HepG2 (cell line): Measurements from ENCODE around the gene KATNB1. TPM values are rescaled to one million over a fixed set of nuclear protein-coding genes. Genes with fewer than 3 reads are reported as not detected.

Experiments used
- CCAR2 ChIP-seq: fragments of 200-400 bp; formaldehyde crosslinking; optimal IDR thresholded peaks from 2 replicates; pipeline ENCODE3; 2018; ENCODE audit warnings: low read depth, mild to moderate bottlenecking, low read length, moderate library complexity
- CEBPB ChIP-seq: IDR thresholded peaks from 2 replicates; pipeline ENCODE4 v1.6.1; 2011; ENCODE audit warnings: low read depth, low read length, improper control_type of control experiment, borderline replicate concordance
- GMEB1 ChIP-seq: sonication (generic); formaldehyde crosslinking; IDR thresholded peaks from 2 replicates; pipeline ENCODE4 v1.5.1; 2020; ENCODE audit warnings: missing genetic modification reagents, mild to moderate bottlenecking, borderline replicate concordance
- HES4 ChIP-seq: sonication (generic); formaldehyde crosslinking; IDR thresholded peaks from 2 replicates; pipeline ENCODE4 v1.9.0; 2021; ENCODE audit warnings: mild to moderate bottlenecking, missing genetic modification reagents, borderline replicate concordance
- HOMEZ ChIP-seq: IDR thresholded peaks from 2 replicates; pipeline ENCODE4 v1.6.1; 2016; ENCODE audit warnings: low read depth
- IRX3 ChIP-seq: sonication (generic); formaldehyde crosslinking; IDR thresholded peaks from 2 replicates; pipeline ENCODE4 v1.8.1; 2023; ENCODE audit warnings: mild to moderate bottlenecking, low read depth, missing genetic modification reagents, borderline replicate concordance
- JUNB ChIP-seq: sonication (generic); formaldehyde crosslinking; IDR thresholded peaks from 2 replicates; pipeline ENCODE4 v1.8.0; 2022; ENCODE audit warnings: missing genetic modification reagents, mild to moderate bottlenecking, borderline replicate concordance
- KDM3A ChIP-seq: IDR thresholded peaks from 2 replicates; pipeline ENCODE4 v1.6.1; 2018; ENCODE audit warnings: low read depth, missing compliant biosample characterization
- KLF13 ChIP-seq: sonication (generic); formaldehyde crosslinking; IDR thresholded peaks from 2 replicates; pipeline ENCODE4 v1.4.0; 2020; ENCODE audit warnings: mild to moderate bottlenecking, missing genetic modification reagents
- KLF15 ChIP-seq: sonication (generic); formaldehyde crosslinking; IDR thresholded peaks from 2 replicates; pipeline ENCODE4 v1.8.1; 2023; ENCODE audit warnings: borderline replicate concordance, mild to moderate bottlenecking, inconsistent platforms, missing genetic modification reagents, mixed read lengths
- KMT2B ChIP-seq: IDR thresholded peaks from 2 replicates; pipeline ENCODE4 v1.6.1; 2016; ENCODE audit warnings: missing genetic modification reagents, missing compliant biosample characterization
- NFKBIZ ChIP-seq: IDR thresholded peaks from 2 replicates; pipeline ENCODE4 v1.6.1; 2018; ENCODE audit warnings: missing genetic modification reagents, missing compliant biosample characterization
- NKX3-1 ChIP-seq: sonication (generic); formaldehyde crosslinking; IDR thresholded peaks from 2 replicates; pipeline ENCODE4 v1.5.0; 2020; ENCODE audit warnings: missing genetic modification reagents
- RARA ChIP-seq: IDR thresholded peaks from 2 replicates; pipeline ENCODE4 v1.6.1; 2016; ENCODE audit warnings: missing genetic modification reagents, missing compliant biosample characterization
- ZNF232 ChIP-seq: sonication (generic); formaldehyde crosslinking; IDR thresholded peaks from 2 replicates; pipeline ENCODE4 v1.4.0; 2020; ENCODE audit warnings: missing genetic modification reagents, borderline replicate concordance
- ZNF234 ChIP-seq: sonication (generic); formaldehyde crosslinking; conservative IDR thresholded peaks from 2 replicates; pipeline ENCODE4 v1.5.1; 2020; ENCODE audit warnings: mild to moderate bottlenecking, missing genetic modification reagents
- ZNF296 ChIP-seq: sonication (generic); formaldehyde crosslinking; conservative IDR thresholded peaks from 2 replicates; pipeline ENCODE4 v1.5.0; 2020; ENCODE audit warnings: mild to moderate bottlenecking, missing genetic modification reagents
- ZNF329 ChIP-seq: sonication (generic); formaldehyde crosslinking; IDR thresholded peaks from 2 replicates; pipeline ENCODE4 v1.9.0; 2021; ENCODE audit warnings: low read depth, mild to moderate bottlenecking, missing genetic modification reagents
- ZNF414 ChIP-seq: sonication (generic); formaldehyde crosslinking; IDR thresholded peaks from 2 replicates; pipeline ENCODE4 v1.5.0; 2020; ENCODE audit warnings: missing genetic modification reagents
- ZNF430 ChIP-seq: sonication (generic); formaldehyde crosslinking; IDR thresholded peaks from 2 replicates; pipeline ENCODE4 v1.9.0; 2021; ENCODE audit warnings: mild to moderate bottlenecking, missing genetic modification reagents
- ZNF446 ChIP-seq: sonication (generic); formaldehyde crosslinking; IDR thresholded peaks from 2 replicates; pipeline ENCODE4 v1.5.0; 2020; ENCODE audit warnings: mild to moderate bottlenecking, missing genetic modification reagents
- ZNF530 ChIP-seq: sonication (generic); formaldehyde crosslinking; IDR thresholded peaks from 2 replicates; pipeline ENCODE4 v1.5.0; 2020; ENCODE audit warnings: low read depth, mild to moderate bottlenecking, missing genetic modification reagents
- ZNF572 ChIP-seq: sonication (generic); formaldehyde crosslinking; IDR thresholded peaks from 2 replicates; pipeline ENCODE4 v1.5.1; 2020; ENCODE audit warnings: mild to moderate bottlenecking, missing genetic modification reagents
- ZNF740 ChIP-seq: sonication (generic); formaldehyde crosslinking; IDR thresholded peaks from 2 replicates; pipeline ENCODE4 v1.4.0; 2020; ENCODE audit warnings: missing genetic modification reagents
- ZNF747 ChIP-seq: sonication (generic); formaldehyde crosslinking; IDR thresholded peaks from 2 replicates; pipeline ENCODE4 v1.8.1; 2023; ENCODE audit warnings: missing genetic modification reagents, mild to moderate bottlenecking, borderline replicate concordance
- ZNF761 ChIP-seq: sonication (generic); formaldehyde crosslinking; conservative IDR thresholded peaks from 2 replicates; pipeline ENCODE4 v1.4.0; 2020; ENCODE audit warnings: mild to moderate bottlenecking, missing genetic modification reagents
- ZSCAN25 ChIP-seq: sonication (generic); formaldehyde crosslinking; IDR thresholded peaks from 2 replicates; pipeline ENCODE4 v1.8.0; 2022; ENCODE audit warnings: mild to moderate bottlenecking, missing genetic modification reagents
- ZSCAN30 ChIP-seq: sonication (generic); formaldehyde crosslinking; IDR thresholded peaks from 2 replicates; pipeline ENCODE4 v1.5.0; 2020; ENCODE audit warnings: mild to moderate bottlenecking, missing genetic modification reagents
- polyA plus RNA-seq, 8 experiments: library from polyadenylated mRNA; depleted of rRNA in 3 of 8; stranded (reverse) in 7 of 8; unstranded in 1 of 8; fragments of >200 nt; fragmentation: Illumina TruSeq in 4 of 8; extraction: Trizol in 4 of 8; gene quantifications; 2 replicates each; pipeline versions ENCODE4 v1.2.1 to v1.2.3, GENCODE V29; 2011 to 2016; ENCODE audit warnings: low read depth in 4 of 8, missing spikeins in 1 of 8, mixed read lengths in 1 of 8; ENCODE audit not compliant: insufficient read depth in 1 of 8
- total RNA-seq, 5 experiments: library from RNA; depleted of rRNA; stranded (reverse); fragments of >200 nt; fragmentation: Illumina TruSeq; extraction: Trizol; gene quantifications; 2 replicates each; pipeline ENCODE4 v1.2.3, GENCODE V29; 2016; ENCODE audit warnings: low read depth in 1 of 5

Gene KATNB1
- total and polyA plus RNA-seq, 2 of the 13 experiments (the other 11 are each of a cell fraction or from before 2014, with no cell fraction given) = 31.5 to 43.5 TPM

- TF ChIP-seq ZNF414 (no peak), ZSCAN30 (no peak), ZNF761 (CRISPR knock-in tag) (0 out of 2 replicates have a peak, but pooled peaks have one; percentile 30), ZNF329 (CRISPR knock-in tag) (no peak), KDM3A (CRISPR knock-in tag) (no peak), ZNF234 (no peak), GMEB1 (CRISPR knock-in tag) (no peak), ZNF747 (CRISPR knock-in tag) (no peak), ZNF430 (CRISPR knock-in tag) (no peak), HOMEZ (CRISPR knock-in tag) (no peak), ZNF296 (0 out of 2 replicates have a peak, but pooled peaks have one; percentile 1), RARA (no peak), ZNF446 (CRISPR knock-in tag) (no peak), ZSCAN25 (CRISPR knock-in tag) (no peak), IRX3 (CRISPR knock-in tag) (no peak), JUNB (CRISPR knock-in tag) (no peak), HES4 (CRISPR knock-in tag) (no peak), NFKBIZ (CRISPR knock-in tag) (no peak), NKX3-1 (CRISPR knock-in tag) (no peak), ZNF530 (CRISPR knock-in tag) (no peak), KLF15 (CRISPR knock-in tag) (no peak), KLF13 (CRISPR knock-in tag) (no peak), ZNF740 (CRISPR knock-in tag) (no peak), ZNF232 (0 out of 2 replicates have a peak, but pooled peaks have one; percentile 25), CCAR2 (no peak), CEBPB (0 out of 2 replicates have a peak, but pooled peaks have one; percentile 3), KMT2B (CRISPR knock-in tag) (no peak), ZNF572 (CRISPR knock-in tag) (no peak; the same call in 1 of the 2 replicates)
Measured at GRCh38 chr16:57688987-57689761, 46.4 kb upstream of the KATNB1 start (continued).
